HepG2 (cell line): ENCODE measurements around the gene EEFSEC. TPM values are rescaled to one million over a fixed set of nuclear protein-coding genes. Genes with fewer than 3 reads are reported as not detected.

Experiments used
- AKAP8 ChIP-seq: sonication (generic); formaldehyde crosslinking; IDR thresholded peaks from 2 replicates; pipeline ENCODE4 v1.5.1; 2020; ENCODE audit warnings: mild to moderate bottlenecking, missing genetic modification reagents
- ARNT2 ChIP-seq: sonication (generic); formaldehyde crosslinking; IDR thresholded peaks from 2 replicates; pipeline ENCODE4 v1.8.0; 2022; ENCODE audit warnings: mild to moderate bottlenecking, low read depth, missing genetic modification reagents, moderate library complexity
- DNMT3B ChIP-seq: conservative IDR thresholded peaks from 2 replicates; pipeline ENCODE4 v1.6.1; 2016; ENCODE audit warnings: missing biosample characterization, control low read depth
- GMEB1 ChIP-seq: sonication (generic); formaldehyde crosslinking; IDR thresholded peaks from 2 replicates; pipeline ENCODE4 v1.5.1; 2020; ENCODE audit warnings: missing genetic modification reagents, mild to moderate bottlenecking, borderline replicate concordance
- GMEB2 ChIP-seq: IDR thresholded peaks from 2 replicates; pipeline ENCODE4 v1.6.1; 2016; ENCODE audit warnings: missing biosample characterization, missing genetic modification reagents, low read depth
- GPBP1L1 ChIP-seq: sonication (generic); formaldehyde crosslinking; IDR thresholded peaks from 2 replicates; pipeline ENCODE4 v1.5.0; 2020; ENCODE audit warnings: mild to moderate bottlenecking, missing genetic modification reagents
- HHEX ChIP-seq: IDR thresholded peaks from 2 replicates; pipeline ENCODE4 v1.6.1; 2016; ENCODE audit warnings: control low read depth
- HMG20B ChIP-seq: conservative IDR thresholded peaks from 2 replicates; pipeline ENCODE4 v1.6.1; 2016; ENCODE audit warnings: missing genetic modification reagents, missing compliant biosample characterization
- MAX ChIP-seq: IDR thresholded peaks from 2 replicates; pipeline ENCODE4 v1.6.1; 2012; ENCODE audit warnings: inconsistent platforms
- NFYB ChIP-seq: sonication (generic); formaldehyde crosslinking; IDR thresholded peaks from 2 replicates; pipeline ENCODE4 v1.4.0; 2020; ENCODE audit warnings: missing genetic modification reagents
- RBFOX2 ChIP-seq: fragments of 200-400 bp; formaldehyde crosslinking; IDR thresholded peaks from 2 replicates; pipeline ENCODE4 v1.6.1; 2017; ENCODE audit warnings: low read depth, mild to moderate bottlenecking, low read length
- RFX5 ChIP-seq: IDR thresholded peaks from 2 replicates; pipeline ENCODE4 v1.6.1; 2011; ENCODE audit warnings: low read depth, low read length, improper control_type of control experiment
- SRY ChIP-seq: sonication (generic); formaldehyde crosslinking; IDR thresholded peaks from 2 replicates; pipeline ENCODE4 v1.8.0; 2022; ENCODE audit warnings: mild to moderate bottlenecking, missing genetic modification reagents
- ZHX1 ChIP-seq: sonication (generic); formaldehyde crosslinking; IDR thresholded peaks from 2 replicates; pipeline ENCODE4 v1.8.1; 2022; ENCODE audit warnings: low read depth, mild to moderate bottlenecking, missing genetic modification reagents
- ZNF143 ChIP-seq: sonication (generic); formaldehyde crosslinking; IDR thresholded peaks from 2 replicates; pipeline ENCODE4 v1.4.0; 2020; ENCODE audit warnings: missing genetic modification reagents
- ZNF205 ChIP-seq: IDR thresholded peaks from 2 replicates; pipeline ENCODE4 v1.6.1; 2018; ENCODE audit warnings: missing biosample characterization, missing genetic modification reagents
- ZNF512 ChIP-seq: sonication (generic); formaldehyde crosslinking; IDR thresholded peaks from 2 replicates; pipeline ENCODE4 v1.4.0; 2020; ENCODE audit warnings: mild to moderate bottlenecking, missing genetic modification reagents
- ZNF607 ChIP-seq: sonication (generic); formaldehyde crosslinking; IDR thresholded peaks from 2 replicates; pipeline ENCODE4 v1.5.1; 2020; ENCODE audit warnings: missing genetic modification reagents, mild to moderate bottlenecking, borderline replicate concordance
- ZNF614 ChIP-seq: IDR thresholded peaks from 2 replicates; pipeline ENCODE4 v1.6.1; 2018; ENCODE audit warnings: missing biosample characterization, missing genetic modification reagents, inconsistent platforms, borderline replicate concordance
- ZNF766 ChIP-seq: sonication (generic); formaldehyde crosslinking; IDR thresholded peaks from 2 replicates; pipeline ENCODE4 v1.5.0; 2020; ENCODE audit warnings: missing genetic modification reagents, borderline replicate concordance
- polyA plus RNA-seq, 8 experiments: library from polyadenylated mRNA; depleted of rRNA in 3 of 8; stranded (reverse) in 7 of 8; unstranded in 1 of 8; fragments of >200 nt; fragmentation: Illumina TruSeq in 4 of 8; extraction: Trizol in 4 of 8; gene quantifications; 2 replicates each; pipeline versions ENCODE4 v1.2.1 to v1.2.3, GENCODE V29; 2011 to 2016; ENCODE audit warnings: low read depth in 4 of 8, missing spikeins in 1 of 8, mixed read lengths in 1 of 8; ENCODE audit not compliant: insufficient read depth in 1 of 8
- total RNA-seq, 5 experiments: library from RNA; depleted of rRNA; stranded (reverse); fragments of >200 nt; fragmentation: Illumina TruSeq; extraction: Trizol; gene quantifications; 2 replicates each; pipeline ENCODE4 v1.2.3, GENCODE V29; 2016; ENCODE audit warnings: low read depth in 1 of 5

Gene EEFSEC
- total and polyA plus RNA-seq, 2 of the 13 experiments (the other 11 are each of a cell fraction or from before 2014, with no cell fraction given), result 6.4 to 24.2 TPM

GRCh38 chr3:128123538-128124368 lies 29.5 kb upstream of the EEFSEC start, which contains the start of gene RUVBL1 (continued):
- TF ChIP-seq GMEB1 (CRISPR knock-in tag) (peak; percentile 73), ZNF512 (CRISPR knock-in tag) (0 out of 2 replicates have a peak, but pooled peaks have one; percentile 50), HHEX (CRISPR knock-in tag) (peak; percentile 21; the same call in 1 of the 2 replicates), AKAP8 (CRISPR knock-in tag) (peak; percentile 83), ZNF766 (CRISPR knock-in tag) (peak; percentile 63; the same call in 1 of the 2 replicates), ARNT2 (peak; percentile 72), GMEB2 (CRISPR knock-in tag) (no peak), MAX (peak; percentile 95), ZNF614 (CRISPR knock-in tag) (peak; percentile 83), DNMT3B (CRISPR knock-in tag) (no peak), ZNF607 (CRISPR knock-in tag) (peak; percentile 50; the same call in 1 of the 2 replicates), ZNF143 (CRISPR knock-in tag) (peak; percentile 62), NFYB (CRISPR knock-in tag) (peak; percentile 97), RFX5 (peak; percentile 93), ZNF205 (peak; percentile 62; the same call in 1 of the 2 replicates), SRY (peak; percentile 84; the same call in 1 of the 2 replicates), RBFOX2 (peak; percentile 86), HMG20B (peak; percentile 24; the same call in 1 of the 2 replicates), GPBP1L1 (CRISPR knock-in tag) (no peak), ZHX1 (CRISPR knock-in tag) (peak; percentile 65; the same call in 1 of the 2 replicates)
